DOHH2 (cell line): Measurements from ENCODE around the gene UBXN6.

Experiments used
- H3F3A ChIP-seq: fragments of 200-600 bp; sonication (generic), shearing (Covaris generic); 2 replicates; pipeline ENCODE4 v1.6.0; 2016; ENCODE audit warnings: antibody characterized with exemption, mild to moderate bottlenecking; ENCODE audit not compliant: control insufficient read depth, insufficient read depth
- H3K27ac ChIP-seq: fragments of 200-600 bp; sonication (generic); 2 replicates; pipeline ENCODE4 v1.5.1; 2014; ENCODE audit warnings: low read depth, mild to moderate bottlenecking, low read length, moderate library complexity
- H3K27me3 ChIP-seq: fragments of 200-600 bp; sonication (generic); 2 replicates; pipeline ENCODE4 v1.6.1; 2014; ENCODE audit warnings: mild to moderate bottlenecking, low read length, mixed read lengths; ENCODE audit not compliant: control insufficient read depth
- H3K36me3 ChIP-seq: fragments of 200-600 bp; sonication (generic); 2 replicates; pipeline ENCODE4 v1.6.1; 2014; ENCODE audit warnings: mild to moderate bottlenecking, low read length, moderate library complexity, mixed read lengths; ENCODE audit not compliant: control insufficient read depth
- H3K4me1 ChIP-seq: fragments of 200-600 bp; sonication (generic); 2 replicates; pipeline ENCODE4 v1.6.1; 2014; ENCODE audit warnings: mild to moderate bottlenecking, low read length, mixed read lengths; ENCODE audit not compliant: control insufficient read depth
- H3K4me2 ChIP-seq: fragments of 200-600 bp; sonication (generic); 2 replicates; pipeline ENCODE4 v1.6.0; 2014; ENCODE audit warnings: mild to moderate bottlenecking, low read length, moderate library complexity
- H3K4me3 ChIP-seq: fragments of 200-600 bp; sonication (generic); 2 replicates; pipeline ENCODE4 v1.5.1; 2014; ENCODE audit warnings: mild to moderate bottlenecking, low read length, mixed read lengths
- H3K79me2 ChIP-seq: fragments of 200-600 bp; sonication (generic); 2 replicates; pipeline ENCODE4 v1.6.1; 2014; ENCODE audit warnings: mild to moderate bottlenecking, low read length, mixed read lengths; ENCODE audit not compliant: control insufficient read depth
- H3K9me2 ChIP-seq: fragments of 200-600 bp; sonication (generic); replicated peaks from 2 replicates; pipeline ENCODE4 v1.6.1; 2014; ENCODE audit warnings: mild to moderate bottlenecking, low read length, mixed read lengths; ENCODE audit not compliant: control insufficient read depth
- H3K9me3 ChIP-seq: fragments of 200-600 bp; sonication (generic); 2 replicates; pipeline ENCODE4 v1.6.1; 2014; ENCODE audit warnings: antibody characterized with exemption, low read length, mixed read lengths; ENCODE audit not compliant: control insufficient read depth, insufficient read depth
- H4K20me1 ChIP-seq: fragments of 200-600 bp; sonication (generic); 2 replicates; pipeline ENCODE4 v1.6.0; 2014; ENCODE audit warnings: low read depth, mild to moderate bottlenecking, antibody characterized with exemption, low read length, moderate library complexity; ENCODE audit not compliant: control insufficient read depth, insufficient read depth
- EZH2phosphoT487 ChIP-seq: fragments of 200-600 bp; sonication (generic); IDR thresholded peaks from 2 replicates; pipeline ENCODE4 v1.6.1; 2017; ENCODE audit warnings: borderline replicate concordance, mild to moderate bottlenecking, antibody characterized with exemption, low read length, moderate library complexity, mixed read lengths
- TF ChIP-seq, protein P1 (sequence below): fragments of 200-600 bp; sonication (generic); IDR thresholded peaks from one replicate; pipeline ENCODE4 v1.5.1; 2014; ENCODE audit warnings: antibody characterized with exemption, mild to moderate bottlenecking, low read depth, low read length; ENCODE audit not compliant: poor library complexity, severe bottlenecking

Gene UBXN6

DNA sequence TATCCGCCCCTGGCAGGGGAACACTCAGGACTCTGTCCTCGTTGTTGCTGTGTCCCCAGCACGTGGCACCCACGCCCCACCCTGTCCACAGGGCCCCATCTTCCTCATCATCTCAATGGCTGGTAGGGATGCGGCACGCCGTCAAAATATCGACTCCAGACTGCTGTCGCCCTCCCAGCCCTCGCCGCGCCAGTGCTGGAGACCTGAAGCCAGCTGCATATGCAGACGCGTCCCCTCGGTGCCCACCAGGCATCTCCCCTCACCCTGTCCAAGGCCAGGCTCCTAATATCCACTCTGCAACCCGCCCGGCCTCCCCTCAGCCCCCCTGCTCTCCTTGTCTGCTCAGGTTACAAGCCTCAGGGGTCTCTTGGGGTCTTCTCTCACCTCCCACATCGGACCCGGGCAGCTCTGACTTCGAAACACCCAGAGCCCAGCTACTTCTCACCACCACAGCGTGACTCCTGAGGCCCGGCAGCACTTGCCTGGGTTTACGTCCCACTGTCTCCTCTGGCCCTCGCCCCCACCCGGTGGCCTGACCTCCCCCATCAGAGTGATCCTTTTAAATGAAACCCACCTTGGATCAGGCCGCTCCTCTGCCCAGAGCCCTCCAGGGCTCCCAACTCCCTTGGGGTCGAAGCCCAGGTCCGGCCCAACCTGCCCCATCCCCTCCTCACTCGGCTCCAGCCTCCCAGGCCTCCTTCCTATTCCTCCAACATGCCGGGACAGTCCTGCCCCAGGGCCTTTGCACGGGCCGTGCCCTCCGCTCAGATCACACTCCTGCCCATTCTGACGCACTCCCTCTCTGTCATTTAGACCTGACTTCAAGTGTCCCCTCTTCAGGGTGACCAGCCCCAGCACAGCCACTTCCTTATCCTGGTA lies 48.2 kb upstream of the UBXN6 start:
- no peaks in the 10 kb centered on the region for H3K9me2 ChIP-seq
- no peak overlapping the region for H3K27ac ChIP-seq
- peaks cover 3% of the 10 kb centered on the region; the same call in 1 of the 2 replicates for H3K4me1 ChIP-seq
- no peaks in the 10 kb centered on the region for H3K79me2 ChIP-seq
- no peaks in the 10 kb centered on the region for H3K9me3 ChIP-seq
- TF ChIP-seq, protein P1, sequence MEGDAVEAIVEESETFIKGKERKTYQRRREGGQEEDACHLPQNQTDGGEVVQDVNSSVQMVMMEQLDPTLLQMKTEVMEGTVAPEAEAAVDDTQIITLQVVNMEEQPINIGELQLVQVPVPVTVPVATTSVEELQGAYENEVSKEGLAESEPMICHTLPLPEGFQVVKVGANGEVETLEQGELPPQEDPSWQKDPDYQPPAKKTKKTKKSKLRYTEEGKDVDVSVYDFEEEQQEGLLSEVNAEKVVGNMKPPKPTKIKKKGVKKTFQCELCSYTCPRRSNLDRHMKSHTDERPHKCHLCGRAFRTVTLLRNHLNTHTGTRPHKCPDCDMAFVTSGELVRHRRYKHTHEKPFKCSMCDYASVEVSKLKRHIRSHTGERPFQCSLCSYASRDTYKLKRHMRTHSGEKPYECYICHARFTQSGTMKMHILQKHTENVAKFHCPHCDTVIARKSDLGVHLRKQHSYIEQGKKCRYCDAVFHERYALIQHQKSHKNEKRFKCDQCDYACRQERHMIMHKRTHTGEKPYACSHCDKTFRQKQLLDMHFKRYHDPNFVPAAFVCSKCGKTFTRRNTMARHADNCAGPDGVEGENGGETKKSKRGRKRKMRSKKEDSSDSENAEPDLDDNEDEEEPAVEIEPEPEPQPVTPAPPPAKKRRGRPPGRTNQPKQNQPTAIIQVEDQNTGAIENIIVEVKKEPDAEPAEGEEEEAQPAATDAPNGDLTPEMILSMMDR: no peak
- no peak for TF ChIP-seq EZH2phosphoT487
- H3F3A ChIP-seq: no peaks in the 10 kb centered on the region
- no peaks in the 10 kb centered on the region; the same call in 1 of the 2 replicates for H3K36me3 ChIP-seq
- H3K27me3 ChIP-seq: no peaks in the 10 kb centered on the region
- H4K20me1 ChIP-seq: no peaks in the 10 kb centered on the region
- no peak overlapping the region for H3K4me3 ChIP-seq
- no peak overlapping the region for H3K4me2 ChIP-seq

- no peaks in the 10 kb centered on the region for H4K20me1 ChIP-seq
- H3F3A ChIP-seq: no peaks in the 10 kb centered on the region
- H3K36me3 ChIP-seq: no peaks in the 10 kb centered on the region; the same call in 1 of the 2 replicates
- no peak overlapping the region for H3K27ac ChIP-seq
- no peaks in the 10 kb centered on the region for H3K4me1 ChIP-seq
- H3K79me2 ChIP-seq: no peaks in the 10 kb centered on the region
- H3K9me2 ChIP-seq: no peaks in the 10 kb centered on the region
- TF ChIP-seq, protein P1: no peak
- TF ChIP-seq EZH2phosphoT487: no peak
- H3K4me2 ChIP-seq: no peak overlapping the region
- no peaks in the 10 kb centered on the region for H3K27me3 ChIP-seq
- H3K9me3 ChIP-seq: no peaks in the 10 kb centered on the region
- H3K4me3 ChIP-seq: no peak overlapping the region
These were observed 47.4 kb upstream of the UBXN6 start for GRCh38 chr19:4504891-4505569.

DNA sequence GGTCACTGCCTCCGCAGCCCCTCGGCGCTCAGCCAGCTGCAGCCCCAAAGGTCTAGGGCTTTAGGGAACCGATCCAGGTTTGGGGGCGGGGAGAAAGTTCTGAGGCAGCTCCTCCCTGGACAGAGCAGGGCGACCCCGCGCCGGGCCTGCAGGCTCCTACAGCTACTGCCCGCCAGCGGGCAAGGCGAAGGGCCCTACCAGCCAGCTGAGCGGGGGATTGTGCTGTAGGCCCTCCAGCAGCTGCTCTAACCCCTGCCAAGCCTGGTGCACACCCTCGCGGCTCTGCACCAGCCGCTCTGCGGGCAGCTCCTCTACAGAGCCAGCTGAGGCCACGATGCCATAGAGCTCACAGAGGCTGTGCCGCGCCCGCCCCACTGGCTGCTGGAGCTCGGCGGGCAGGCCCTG lies 46.7 kb upstream of the UBXN6 start:
- no peaks in the 10 kb centered on the region for H3K9me2 ChIP-seq
- no peak for TF ChIP-seq EZH2phosphoT487
- TF ChIP-seq, protein P1: no peak
- H3K36me3 ChIP-seq: no peaks in the 10 kb centered on the region; the same call in 1 of the 2 replicates

More for the DNA sequence above, 46.7 kb upstream of the UBXN6 start:
- Histone ChIP-seq H3K4me2 (no peak overlapping the region), H3K4me1 (no peaks in the 10 kb centered on the region), H4K20me1 (no peaks in the 10 kb centered on the region), H3F3A (no peaks in the 10 kb centered on the region), H3K27me3 (no peaks in the 10 kb centered on the region), H3K79me2 (no peaks in the 10 kb centered on the region), H3K4me3 (no peak overlapping the region), H3K9me3 (no peaks in the 10 kb centered on the region), H3K27ac (no peak overlapping the region)
